Measurements from ENCODE around the gene SLC6A8. TPM values are rescaled to one million over a fixed set of nuclear protein-coding genes. Genes with fewer than 3 reads are reported as not detected.

Gene SLC6A8
- polyA plus RNA-seq, 1 experiment: 6.9 TPM

DNA sequence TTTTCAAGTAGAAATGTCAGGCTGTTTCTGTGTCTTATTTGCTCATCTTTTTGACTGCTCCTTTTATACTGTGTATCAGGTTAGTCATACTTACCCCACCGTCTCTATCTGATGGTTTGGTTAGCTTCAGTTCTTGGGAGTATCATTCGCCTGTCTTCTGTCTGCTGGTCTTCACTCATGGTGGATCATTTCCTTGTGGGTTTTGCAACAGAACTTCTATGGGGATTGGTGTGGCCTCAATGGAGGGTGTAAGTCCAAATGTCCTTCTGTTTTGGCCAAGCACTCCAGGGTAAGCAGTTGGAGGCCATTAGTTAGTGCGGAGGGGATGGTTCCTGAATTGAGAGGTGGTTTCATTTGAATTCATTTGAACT, 44.1 kb downstream of the SLC6A8 start:
- Histone ChIP-seq H3K4me3 (ENCODE audit: low read depth, low read length) (no peak overlapping the region), H3K27me3 (ENCODE audit: control insufficient read depth, insufficient read depth, low read length) (no peaks in the 10 kb centered on the region), H3K9me3 (ENCODE audit: control insufficient read depth, insufficient read depth, low read length) (no peaks in the 10 kb centered on the region), H3K27ac (ENCODE audit: low read depth, low read length) (no peak overlapping the region)
- TF ChIP-seq, protein P1, sequence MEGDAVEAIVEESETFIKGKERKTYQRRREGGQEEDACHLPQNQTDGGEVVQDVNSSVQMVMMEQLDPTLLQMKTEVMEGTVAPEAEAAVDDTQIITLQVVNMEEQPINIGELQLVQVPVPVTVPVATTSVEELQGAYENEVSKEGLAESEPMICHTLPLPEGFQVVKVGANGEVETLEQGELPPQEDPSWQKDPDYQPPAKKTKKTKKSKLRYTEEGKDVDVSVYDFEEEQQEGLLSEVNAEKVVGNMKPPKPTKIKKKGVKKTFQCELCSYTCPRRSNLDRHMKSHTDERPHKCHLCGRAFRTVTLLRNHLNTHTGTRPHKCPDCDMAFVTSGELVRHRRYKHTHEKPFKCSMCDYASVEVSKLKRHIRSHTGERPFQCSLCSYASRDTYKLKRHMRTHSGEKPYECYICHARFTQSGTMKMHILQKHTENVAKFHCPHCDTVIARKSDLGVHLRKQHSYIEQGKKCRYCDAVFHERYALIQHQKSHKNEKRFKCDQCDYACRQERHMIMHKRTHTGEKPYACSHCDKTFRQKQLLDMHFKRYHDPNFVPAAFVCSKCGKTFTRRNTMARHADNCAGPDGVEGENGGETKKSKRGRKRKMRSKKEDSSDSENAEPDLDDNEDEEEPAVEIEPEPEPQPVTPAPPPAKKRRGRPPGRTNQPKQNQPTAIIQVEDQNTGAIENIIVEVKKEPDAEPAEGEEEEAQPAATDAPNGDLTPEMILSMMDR (IDR thresholded peaks at IDR 0.05; ENCODE audit: low read depth, low read length): no peak
- ChIA-PET POLR2A (no interaction called here), CTCF (no interaction called here)
- no peak for DNase-seq (ENCODE audit: low read depth, low spot score)

DNA sequence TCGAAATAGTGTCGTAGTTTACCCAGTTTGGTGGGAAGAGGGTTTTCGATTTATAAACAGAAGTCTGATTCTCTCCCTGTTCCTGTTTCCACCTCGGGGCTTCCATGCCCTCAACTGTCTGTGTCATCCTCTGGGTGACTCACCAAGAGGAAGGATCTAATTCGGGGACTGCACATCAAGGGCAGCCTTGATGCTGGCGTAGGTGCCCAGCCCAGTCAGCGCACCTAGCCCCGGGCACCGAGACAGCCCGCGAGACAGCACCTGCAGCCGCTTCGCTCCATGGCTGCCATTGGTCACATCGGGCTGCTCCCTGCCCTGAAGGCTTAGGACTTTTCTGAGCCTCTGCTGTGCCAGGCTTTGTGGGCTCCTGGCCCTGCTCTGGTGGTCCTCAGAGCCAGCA, 44.7 kb downstream of the SLC6A8 start:
- no peak overlapping the region for H3K4me3 ChIP-seq (ENCODE audit: low read depth, low read length)
- H3K27ac ChIP-seq (ENCODE audit: low read depth, low read length): no peak overlapping the region
- DNase-seq (ENCODE audit: low read depth, low spot score): no peak
- no peaks in the 10 kb centered on the region for H3K27me3 ChIP-seq (ENCODE audit: control insufficient read depth, insufficient read depth, low read length)
- CTCF ChIA-PET: no interaction called here
- H3K9me3 ChIP-seq (ENCODE audit: control insufficient read depth, insufficient read depth, low read length): no peaks in the 10 kb centered on the region
- POLR2A ChIA-PET: no interaction called here
- TF ChIP-seq, protein P1 (IDR thresholded peaks at IDR 0.05; ENCODE audit: low read depth, low read length): no peak

GRCh38 chrX:153733651-153734240, 46.0 kb downstream of the SLC6A8 start:
- Histone ChIP-seq H3K27me3 (ENCODE audit: control insufficient read depth, insufficient read depth, low read length) (no peaks in the 10 kb centered on the region), H3K9me3 (ENCODE audit: control insufficient read depth, insufficient read depth, low read length) (no peaks in the 10 kb centered on the region), H3K4me3 (ENCODE audit: low read depth, low read length) (no peak overlapping the region), H3K27ac (ENCODE audit: low read depth, low read length) (no peak overlapping the region)
- CTCF ChIA-PET: no interaction called here
- POLR2A ChIA-PET: no interaction called here
- TF ChIP-seq, protein P1 (IDR thresholded peaks at IDR 0.05; ENCODE audit: low read depth, low read length): no peak
- no peak for DNase-seq (ENCODE audit: low read depth, low spot score)

GRCh38 chrX:153734871-153735270, 47.1 kb downstream of the SLC6A8 start:
- ChIA-PET CTCF (interaction anchor here (1.1 kb wide), 1 partner anchor 188 kb away, joined by 3 read pairs; no protein-coding TSS in a partner anchor), POLR2A (no interaction called here)
- no peak for DNase-seq (ENCODE audit: low read depth, low spot score)
- Histone ChIP-seq H3K27ac (ENCODE audit: low read depth, low read length) (no peak overlapping the region), H3K9me3 (ENCODE audit: control insufficient read depth, insufficient read depth, low read length) (no peaks in the 10 kb centered on the region), H3K27me3 (ENCODE audit: control insufficient read depth, insufficient read depth, low read length) (no peaks in the 10 kb centered on the region), H3K4me3 (ENCODE audit: low read depth, low read length) (no peak overlapping the region)
- TF ChIP-seq, protein P1 (IDR thresholded peaks at IDR 0.05; ENCODE audit: low read depth, low read length): no peak

- no peaks in the 10 kb centered on the region for H3K9me3 ChIP-seq (ENCODE audit: control insufficient read depth, insufficient read depth, low read length)
- no peak for DNase-seq (ENCODE audit: low read depth, low spot score)
- TF ChIP-seq, protein P1 (IDR thresholded peaks at IDR 0.05; ENCODE audit: low read depth, low read length): no peak
- no peak overlapping the region for H3K27ac ChIP-seq (ENCODE audit: low read depth, low read length)
- no peak overlapping the region for H3K4me3 ChIP-seq (ENCODE audit: low read depth, low read length)
- H3K27me3 ChIP-seq (ENCODE audit: control insufficient read depth, insufficient read depth, low read length): no peaks in the 10 kb centered on the region
- POLR2A ChIA-PET: no interaction called here
- CTCF ChIA-PET: interaction anchor here (1.1 kb wide), 1 partner anchor 188 kb away, joined by 3 read pairs; no protein-coding TSS in a partner anchor
Observed at GRCh38 chrX:153735274-153735673, 47.5 kb downstream of the SLC6A8 start.

Data from AG04450 (cell line).